Activated naive CD4-positive, alpha-beta T cell treated with anti-CD3 and anti-CD28 coated beads, Interleukin-2, amount 50 U/mL, for 72 hours (primary cell): Measurements from ENCODE around the gene SHCBP1L. TPM values are rescaled to one million over a fixed set of nuclear protein-coding genes. Genes with fewer than 3 reads are reported as not detected.

ENCODE experiments used
- ATAC-seq, 2 donors: fragments of 150-1000 bp; cut with Tn5 transposase; 2 replicates each; pipeline ENCODE4 v1.10.0; 2021; ENCODE audit warnings: mild to moderate bottlenecking in 2 of 2, moderate library complexity in 2 of 2
- DNase-seq, 2 donors: peaks; one replicate each; pipeline ENCODE4 v3.0.0; 2021 to 2022; ENCODE audit warnings: low spot score in 2 of 2
- H3K27ac Mint-ChIP-seq, 2 donors: one replicate each; pipeline ENCODE4 v1.8.0; 2022; ENCODE audit warnings: mild to moderate bottlenecking in 2 of 2, mixed read lengths in 2 of 2
- H3K36me3 Mint-ChIP-seq, 2 donors: one replicate each; pipeline ENCODE4 v1.8.0; 2022; ENCODE audit warnings: mixed read lengths in 2 of 2
- H3K9me3 Mint-ChIP-seq, 2 donors: one replicate each; pipeline ENCODE4 v1.8.0; 2022; ENCODE audit warnings: mixed read lengths in 2 of 2
- total RNA-seq, 2 donors: library from RNA; stranded (reverse); gene quantifications; one replicate each; pipeline ENCODE4 v1.2.3, GENCODE V29; 2022

SHCBP1L gene
- total RNA-seq, result not detected

DNA sequence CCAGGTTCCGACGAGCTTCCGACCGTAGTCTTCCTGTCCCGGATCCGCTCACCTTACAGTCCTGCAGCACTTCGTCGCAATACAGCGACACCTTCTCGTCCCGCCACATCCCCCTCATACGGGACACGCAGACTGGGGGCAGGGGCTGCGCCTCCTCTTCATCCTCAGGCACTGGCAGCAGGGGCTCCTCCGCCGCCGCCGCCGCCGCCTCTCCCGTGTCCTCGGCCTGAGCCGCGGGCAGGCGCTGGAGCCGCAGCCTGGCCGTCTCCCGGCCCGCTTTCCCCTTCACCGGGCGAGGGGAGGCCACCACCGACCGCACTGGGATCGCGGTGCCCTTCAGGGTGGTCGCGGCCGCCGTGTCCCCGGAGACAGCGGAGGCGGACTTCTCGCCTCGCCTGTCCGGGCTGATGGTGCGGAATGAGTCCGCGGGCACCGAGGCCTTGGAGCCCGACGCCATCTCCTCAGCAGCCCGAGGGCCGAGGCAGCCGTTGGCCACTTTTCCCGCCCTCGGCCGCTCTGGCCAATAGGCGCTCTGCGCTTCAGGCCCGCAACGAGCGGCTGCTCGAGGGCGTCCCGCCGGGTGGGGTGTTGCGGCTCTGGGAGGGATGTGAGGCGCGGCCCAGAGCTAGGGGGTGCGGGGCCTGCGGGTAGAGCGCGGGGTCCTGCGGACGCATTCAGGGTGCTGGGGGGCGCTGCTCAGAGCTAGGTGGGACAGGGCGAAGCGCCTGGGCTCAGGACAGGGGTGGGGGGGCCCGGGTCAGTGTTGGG lies at the start of gene SHCBP1L:
SHCBP1L (minus strand) TSS at position 490 of the 768 bp plus-strand sequence; CDS start at position 457, 33 bp downstream.
- Mint-ChIP-seq H3K36me3 (no peaks in the 10 kb centered on the region), H3K9me3 (no peaks in the 10 kb centered on the region), H3K27ac (no peak within 1 kb of the TSS)
- DNase-seq (no peak), ATAC-seq (no peak)

DNA sequence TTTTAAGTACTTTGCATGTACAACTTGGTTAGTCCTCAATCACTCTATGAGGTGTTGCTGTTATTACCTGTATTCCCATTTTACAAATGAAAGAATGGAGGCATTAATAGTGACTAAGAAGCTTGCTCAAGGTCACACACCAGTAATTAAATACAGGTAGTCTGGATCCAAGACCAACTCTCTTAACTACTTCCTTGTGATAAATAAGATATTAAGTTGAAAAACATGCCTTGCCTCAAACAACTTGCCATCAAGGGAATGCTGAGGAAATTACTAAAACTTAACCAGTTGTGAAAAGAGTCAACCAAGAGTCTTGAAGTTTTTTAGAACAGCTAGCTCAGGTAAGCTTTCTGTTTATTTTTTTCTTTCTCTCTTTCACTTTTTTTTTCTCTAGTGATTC lies 49.3 kb upstream of the SHCBP1L start:
- H3K36me3 Mint-ChIP-seq, result no peaks in the 10 kb centered on the region
- no peak overlapping the region for H3K27ac Mint-ChIP-seq
- ATAC-seq (no peak), DNase-seq (no peak)
- no peaks in the 10 kb centered on the region for H3K9me3 Mint-ChIP-seq

DNA sequence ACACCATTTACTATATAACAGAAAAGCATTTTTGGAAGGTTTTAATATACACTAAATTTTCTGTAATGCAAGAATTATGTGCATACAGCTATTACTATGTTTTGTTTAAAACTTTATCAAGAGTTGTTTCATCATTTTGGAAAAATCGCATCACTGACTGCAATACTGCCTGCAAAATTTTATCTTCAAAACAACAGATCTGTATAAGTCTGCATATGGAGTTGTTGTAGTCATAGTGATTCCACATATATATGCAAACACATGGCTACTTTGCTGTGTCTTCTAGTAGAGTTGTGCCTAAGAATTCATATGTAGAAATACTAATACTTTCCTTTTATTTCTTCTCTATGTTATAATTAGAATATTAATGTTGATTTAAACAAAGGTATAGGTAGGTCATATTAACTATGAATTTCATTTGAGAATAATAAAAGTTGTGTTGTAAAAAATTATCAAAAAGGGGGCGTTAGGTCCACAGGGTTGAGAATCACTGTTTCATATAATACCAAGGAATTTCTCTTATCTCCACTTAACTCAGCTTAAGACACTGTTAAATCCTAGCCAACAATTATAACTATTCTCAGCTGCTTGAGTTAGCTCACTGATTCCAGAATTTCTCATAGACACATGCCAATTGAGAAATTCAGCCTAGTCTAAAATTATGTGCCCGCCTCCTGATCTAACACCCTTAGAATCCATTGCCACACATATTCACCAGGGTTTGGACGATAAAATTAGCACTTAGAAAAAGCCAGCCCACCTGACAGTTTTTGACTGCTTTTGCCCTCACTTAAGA lies 47.4 kb upstream of the SHCBP1L start:
- Mint-ChIP-seq H3K27ac (no peak overlapping the region), H3K9me3 (no peaks in the 10 kb centered on the region), H3K36me3 (no peaks in the 10 kb centered on the region)
- DNase-seq (no peak), ATAC-seq (no peak)

DNA sequence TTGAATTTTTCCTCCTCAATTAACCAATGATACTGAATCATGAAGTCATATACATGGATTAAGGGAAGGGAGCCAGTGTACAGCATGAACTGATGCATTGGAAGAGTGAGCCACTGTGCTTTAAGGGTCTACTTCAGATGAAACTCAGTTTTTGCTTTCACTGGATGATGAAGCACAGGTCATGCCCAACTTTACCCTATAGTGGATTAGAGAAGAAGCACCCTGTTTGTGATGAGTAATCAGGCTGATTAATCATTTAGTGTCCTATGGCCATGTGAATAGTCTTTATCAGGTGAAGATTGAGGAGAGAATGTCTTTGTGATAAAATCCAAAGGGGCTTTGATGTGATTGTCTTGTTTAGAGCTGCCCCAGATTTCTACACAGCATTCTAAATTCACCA lies 45.5 kb upstream of the SHCBP1L start:
- ATAC-seq (no peak), DNase-seq (no peak)
- no peak overlapping the region for H3K27ac Mint-ChIP-seq
- no peaks in the 10 kb centered on the region for H3K36me3 Mint-ChIP-seq
- H3K9me3 Mint-ChIP-seq, result no peaks in the 10 kb centered on the region

DNA sequence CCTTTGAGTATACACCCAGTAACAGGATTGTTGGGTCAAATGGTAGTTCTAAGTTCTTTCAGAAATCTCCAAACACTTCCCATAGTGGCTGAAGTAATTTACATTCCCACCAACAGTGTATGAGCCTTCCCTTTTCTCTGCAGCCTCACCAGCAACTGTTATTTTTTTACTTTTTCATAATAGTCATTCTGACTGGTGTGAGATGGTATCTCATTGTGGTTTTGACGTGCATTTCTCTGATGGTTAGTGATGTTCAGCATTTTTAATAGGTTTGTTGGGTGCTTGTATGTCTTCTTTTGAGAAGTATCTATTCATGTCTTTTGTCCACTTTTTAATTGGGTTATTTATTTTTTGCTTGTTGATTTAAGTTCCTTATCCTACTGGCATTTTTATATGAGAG lies 43.9 kb upstream of the SHCBP1L start:
- Mint-ChIP-seq H3K27ac (no peak overlapping the region), H3K9me3 (no peaks in the 10 kb centered on the region), H3K36me3 (no peaks in the 10 kb centered on the region)
- no peak for ATAC-seq
- DNase-seq, result no peak

DNA sequence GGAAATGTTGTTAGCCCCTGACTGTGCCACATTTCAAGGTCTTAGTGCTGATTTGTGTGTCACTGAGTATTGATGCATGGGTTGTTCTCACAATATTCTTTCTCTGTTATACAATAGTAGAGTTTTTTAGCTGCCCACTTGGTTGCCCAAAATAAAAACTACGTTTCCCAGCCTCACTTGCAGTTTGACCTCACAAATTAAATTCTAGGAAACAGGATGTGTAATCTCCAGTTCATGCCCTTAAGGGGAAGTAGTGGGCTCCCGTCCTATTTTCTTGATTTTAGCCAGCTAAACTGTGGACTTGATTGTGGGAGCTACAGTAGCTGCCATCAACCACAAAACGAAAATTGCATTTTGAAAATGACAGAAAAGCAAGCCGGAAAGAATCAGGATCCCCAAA lies 42.9 kb upstream of the SHCBP1L start:
- Mint-ChIP-seq H3K27ac (no peak overlapping the region), H3K9me3 (no peaks in the 10 kb centered on the region)
- no peak for ATAC-seq

DNA sequence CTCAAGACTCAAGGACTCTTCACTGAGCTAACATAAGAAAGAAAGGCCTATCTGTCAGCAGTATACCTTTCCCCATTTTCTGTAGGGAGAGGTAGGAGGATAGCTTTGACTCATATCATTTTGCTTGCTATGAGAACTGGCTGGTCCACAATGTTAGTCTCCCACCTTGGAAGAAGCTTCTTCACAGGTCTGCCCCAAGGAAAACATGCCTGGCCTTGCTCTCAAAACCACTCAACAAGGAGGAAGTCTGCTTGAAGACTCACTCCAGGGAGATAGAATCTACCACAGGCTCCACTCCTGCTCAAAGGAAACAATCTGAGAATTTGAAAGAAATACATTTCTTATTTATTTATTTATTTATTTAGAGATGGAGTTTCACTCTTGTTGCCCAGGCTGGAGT lies 40.8 kb upstream of the SHCBP1L start:
- DNase-seq (no peak), ATAC-seq (no peak)
- H3K9me3 Mint-ChIP-seq, result no peaks in the 10 kb centered on the region
- no peaks in the 10 kb centered on the region for H3K36me3 Mint-ChIP-seq
- no peak overlapping the region for H3K27ac Mint-ChIP-seq

More for the DNA sequence above, 42.9 kb upstream of the SHCBP1L start:
- no peaks in the 10 kb centered on the region for H3K36me3 Mint-ChIP-seq
- no peak for DNase-seq

DNA sequence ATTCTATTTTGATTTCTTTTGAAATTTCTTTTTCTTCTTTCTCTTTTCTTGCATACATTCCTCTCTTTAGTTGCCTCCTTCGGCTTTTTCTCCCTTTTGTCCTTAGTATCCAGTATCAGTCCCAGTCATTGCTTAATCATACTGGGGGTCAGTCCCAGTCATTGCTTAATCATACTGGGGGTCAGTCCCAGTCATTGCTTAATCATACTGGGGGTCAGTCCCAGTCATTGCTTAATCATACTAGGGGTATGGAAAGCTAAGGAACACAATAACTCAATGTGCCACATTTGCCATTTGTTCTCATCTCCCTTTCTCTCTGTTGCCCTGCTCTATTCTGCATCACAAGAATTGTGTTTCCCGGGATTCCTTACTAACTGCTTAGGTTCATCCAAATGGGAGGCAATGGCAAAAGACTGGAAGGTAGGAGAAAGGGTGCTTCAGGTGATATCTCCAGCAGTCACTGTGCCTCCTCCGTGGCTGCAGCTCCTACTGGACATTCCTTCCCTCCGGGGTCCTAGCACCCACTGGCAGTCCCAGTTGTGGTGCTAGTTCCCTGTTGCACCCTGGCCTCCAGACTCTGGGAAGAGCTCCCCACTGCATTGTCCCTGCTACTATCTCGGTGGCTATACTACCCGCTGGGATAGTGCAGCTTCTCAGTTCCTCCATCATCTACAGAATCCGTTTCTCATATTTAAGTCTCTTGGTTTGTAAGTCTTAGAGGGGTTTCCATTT lies 37.6 kb upstream of the SHCBP1L start:
- no peak overlapping the region for H3K27ac Mint-ChIP-seq
- ATAC-seq (no peak), DNase-seq (no peak)
- no peaks in the 10 kb centered on the region for H3K9me3 Mint-ChIP-seq
- H3K36me3 Mint-ChIP-seq, result no peaks in the 10 kb centered on the region

DNA sequence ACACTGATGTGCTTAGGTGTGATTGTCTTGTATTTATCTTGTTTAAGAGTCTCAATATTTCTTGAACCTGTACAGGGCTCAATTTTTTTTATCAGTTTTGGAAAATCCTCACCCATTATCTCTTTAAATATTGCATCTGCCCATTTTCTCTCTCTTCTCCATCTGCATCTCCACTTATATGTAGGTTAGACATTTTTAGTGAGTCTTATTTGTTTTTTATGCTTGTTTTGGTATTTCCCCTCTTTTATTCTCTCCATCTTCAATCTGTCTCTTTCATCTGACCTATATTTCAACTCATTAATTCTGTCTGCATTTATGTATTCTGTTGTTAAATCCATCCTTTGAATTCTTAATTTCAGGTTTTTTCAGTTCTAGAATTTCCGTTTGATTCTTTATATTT lies 32.9 kb upstream of the SHCBP1L start:
- no peaks in the 10 kb centered on the region for H3K36me3 Mint-ChIP-seq
- no peak for ATAC-seq
- H3K9me3 Mint-ChIP-seq, result no peaks in the 10 kb centered on the region
- H3K27ac Mint-ChIP-seq, result no peak overlapping the region
- no peak for DNase-seq

DNA sequence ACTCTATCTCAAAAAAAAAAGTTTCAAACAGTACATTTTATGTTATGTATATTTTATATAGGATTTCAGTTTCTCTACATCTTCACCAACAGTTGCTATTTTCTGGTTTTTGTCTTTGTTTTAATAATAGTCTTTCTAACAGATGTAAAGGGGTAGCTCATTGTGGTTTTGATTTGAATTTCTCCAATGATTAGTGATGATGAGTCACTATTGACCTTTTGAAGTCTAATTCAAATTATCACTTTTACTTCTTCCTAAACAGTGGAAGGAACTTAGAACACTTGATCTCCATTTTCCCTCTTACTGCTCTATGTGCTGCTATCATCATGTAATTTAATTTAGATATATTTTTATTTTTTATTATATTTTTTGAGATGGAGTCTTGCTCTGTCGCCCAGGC lies 31.7 kb upstream of the SHCBP1L start:
- no peak for ATAC-seq
- no peak overlapping the region for H3K27ac Mint-ChIP-seq
- H3K9me3 Mint-ChIP-seq, result no peaks in the 10 kb centered on the region
- H3K36me3 Mint-ChIP-seq, result no peaks in the 10 kb centered on the region
- DNase-seq, result no peak

DNA sequence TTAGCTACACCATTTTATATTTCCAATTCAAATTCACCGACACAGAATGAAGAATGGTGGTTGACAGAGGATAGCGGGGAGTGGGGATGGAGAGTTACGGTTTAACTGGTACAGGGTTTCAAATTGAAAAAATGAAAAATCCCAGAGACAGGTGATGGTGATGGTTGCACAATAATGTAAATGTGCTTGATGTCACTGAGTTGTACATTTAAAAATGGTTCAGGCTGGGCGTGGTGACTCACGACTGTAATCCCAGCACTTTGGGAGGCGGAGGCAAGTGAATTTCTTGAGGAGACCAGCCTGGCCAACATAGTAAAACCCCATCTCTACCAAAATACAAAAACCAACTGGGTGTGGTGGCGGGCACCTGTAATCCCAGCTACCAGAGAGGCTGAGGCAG lies 31.2 kb upstream of the SHCBP1L start:
- ATAC-seq (no peak), DNase-seq (no peak)
- Mint-ChIP-seq H3K36me3 (no peaks in the 10 kb centered on the region), H3K9me3 (no peaks in the 10 kb centered on the region), H3K27ac (no peak overlapping the region)

DNA sequence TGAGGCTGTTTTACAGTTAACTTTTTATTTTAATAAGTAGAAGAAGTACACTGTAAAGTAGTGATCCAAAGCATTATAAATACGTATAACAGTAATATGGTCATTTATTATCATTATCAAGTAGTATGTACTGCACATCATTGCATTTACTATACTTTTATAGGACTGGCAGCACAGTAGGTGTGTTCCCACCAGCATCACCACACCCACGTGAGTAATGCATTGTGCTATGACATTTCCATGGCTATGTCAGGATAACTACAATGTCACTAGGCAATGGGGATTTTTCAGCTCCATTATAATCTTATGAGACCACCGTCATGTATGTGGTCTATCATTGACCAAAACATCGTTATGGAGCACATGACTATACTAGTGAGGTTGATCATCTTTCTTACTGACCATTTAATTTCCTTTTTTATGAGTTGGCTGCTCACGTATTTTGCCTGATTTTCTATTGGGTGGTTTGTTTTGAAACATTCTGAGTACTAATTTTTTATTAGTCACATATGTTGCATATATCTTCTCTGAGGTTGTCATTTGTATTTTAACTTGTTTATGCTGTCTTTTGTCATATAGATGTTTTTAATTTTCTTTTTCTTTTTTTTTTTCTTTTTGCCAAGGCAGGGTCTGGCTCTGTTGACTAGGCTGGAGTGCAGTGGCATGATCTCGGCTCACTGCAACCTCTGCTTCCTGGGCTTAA lies 25.3 kb upstream of the SHCBP1L start:
- no peaks in the 10 kb centered on the region for H3K36me3 Mint-ChIP-seq
- H3K9me3 Mint-ChIP-seq, result no peaks in the 10 kb centered on the region
- DNase-seq (no peak), ATAC-seq (no peak)
- H3K27ac Mint-ChIP-seq, result no peak overlapping the region

DNA sequence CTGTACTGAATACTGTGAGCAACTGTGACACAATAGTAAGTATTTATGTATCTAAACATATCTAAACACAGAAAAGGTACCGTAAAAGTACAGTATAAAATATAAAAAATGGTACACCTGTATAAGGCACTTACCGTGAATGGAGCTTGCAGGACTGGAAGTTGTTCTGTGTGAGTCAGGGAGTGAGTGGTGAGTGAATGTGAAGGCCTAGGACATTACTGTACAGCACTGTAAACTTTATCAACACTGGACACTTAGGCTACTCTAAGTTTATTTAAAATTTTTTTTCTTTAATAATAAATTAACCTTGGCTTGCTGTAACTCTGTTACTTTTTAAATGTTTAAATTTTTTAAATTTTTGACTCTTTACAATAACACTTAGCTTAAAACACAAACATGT lies 24.5 kb upstream of the SHCBP1L start:
- H3K27ac Mint-ChIP-seq, result no peak overlapping the region
- DNase-seq, result no peak

DNA sequence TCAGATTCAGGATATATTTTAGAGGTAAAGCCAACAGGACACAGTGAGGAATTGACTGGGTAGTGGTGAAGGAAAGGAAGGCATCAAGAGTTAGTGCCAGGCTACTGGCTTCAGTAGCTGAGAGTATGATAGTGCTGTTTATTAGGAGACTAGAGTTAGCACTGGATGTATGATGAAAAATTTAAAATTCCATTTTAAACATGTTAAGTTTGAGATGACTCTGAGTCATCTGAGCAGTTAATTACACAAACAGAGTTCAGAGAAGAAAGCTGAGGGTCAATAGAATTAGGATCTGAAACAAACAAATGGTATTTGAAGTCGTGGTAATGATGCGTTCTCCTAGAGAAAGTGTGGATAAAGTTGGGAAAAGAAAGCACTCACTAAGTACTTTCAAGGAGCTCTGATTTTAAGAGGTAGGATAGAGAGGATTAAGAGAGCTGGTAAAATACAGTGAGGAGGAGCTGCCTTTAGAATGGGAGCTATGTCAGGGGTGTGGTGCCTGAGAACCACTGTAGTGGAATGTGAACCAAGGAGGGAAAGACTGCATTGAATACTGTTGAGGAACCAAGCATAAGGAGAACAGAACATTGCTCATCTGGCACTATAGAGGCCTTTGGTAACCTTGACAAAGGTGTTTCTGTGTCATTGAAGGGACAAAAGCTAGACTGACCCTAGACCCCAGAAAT lies 21.7 kb upstream of the SHCBP1L start:
- DNase-seq, result no peak
- H3K36me3 Mint-ChIP-seq, result no peaks in the 10 kb centered on the region
- H3K9me3 Mint-ChIP-seq, result no peaks in the 10 kb centered on the region
- no peak for ATAC-seq
- H3K27ac Mint-ChIP-seq, result no peak overlapping the region

More for the DNA sequence above, 24.5 kb upstream of the SHCBP1L start:
- Mint-ChIP-seq H3K9me3 (no peaks in the 10 kb centered on the region), H3K36me3 (no peaks in the 10 kb centered on the region)
- ATAC-seq, result no peak

DNA sequence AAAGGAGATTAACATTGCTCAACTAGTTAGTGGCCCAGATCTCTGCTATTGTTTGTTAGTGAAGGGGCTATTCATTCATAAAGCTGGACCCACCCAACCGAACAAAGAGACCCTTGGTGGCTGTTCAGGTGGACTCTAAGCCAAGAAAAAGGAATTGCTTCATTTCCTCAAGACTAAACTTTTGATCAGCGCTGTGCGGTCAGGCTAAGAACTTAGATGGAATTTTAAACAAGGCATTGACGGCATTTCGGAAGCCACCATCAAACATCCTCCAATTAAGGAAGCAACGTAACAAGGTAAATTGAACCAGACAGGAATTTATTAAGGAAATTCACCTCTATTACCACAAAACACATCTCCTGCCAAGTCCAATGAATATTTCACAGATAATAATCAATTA lies 19.9 kb upstream of the SHCBP1L start:
- Mint-ChIP-seq H3K9me3 (no peaks in the 10 kb centered on the region), H3K36me3 (no peaks in the 10 kb centered on the region), H3K27ac (no peak overlapping the region)
- DNase-seq (no peak), ATAC-seq (no peak)

DNA sequence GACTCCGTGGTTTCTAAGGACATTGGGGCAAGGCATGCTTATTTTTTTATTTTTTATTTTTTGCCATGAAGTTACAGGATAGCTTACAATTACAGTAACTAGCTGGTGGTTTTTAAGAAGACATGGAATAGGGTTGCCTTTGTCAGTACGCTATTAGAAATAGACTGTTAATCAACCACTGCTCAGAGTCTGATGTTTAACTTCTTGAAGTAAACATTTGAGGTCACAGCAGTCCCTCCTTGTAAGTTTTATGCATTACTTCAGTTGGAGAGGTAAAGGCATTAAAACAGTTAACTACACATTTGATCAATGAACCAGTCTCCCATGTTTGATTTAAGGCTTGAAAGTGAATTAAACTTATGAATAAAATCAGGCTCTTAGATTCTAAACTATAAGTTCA lies 19.3 kb upstream of the SHCBP1L start:
- no peak overlapping the region for H3K27ac Mint-ChIP-seq
- ATAC-seq (no peak), DNase-seq (no peak)
- no peaks in the 10 kb centered on the region for H3K36me3 Mint-ChIP-seq
- no peaks in the 10 kb centered on the region for H3K9me3 Mint-ChIP-seq
